ENCODE measurements around the gene DYNLT5.

- TF ChIP-seq POLR2A (IDR thresholded peaks at IDR 0.05) (no peak), CTCF (IDR thresholded peaks at IDR 0.05) (no peak)
Measured at GRCh38 chr1:66778969-66779368, 26.7 kb downstream of the DYNLT5 start.
